ENCODE measurements around the gene EFS.

EFS gene

GRCh38 chr14:23380197-23380914 is 15.4 kb upstream of the EFS start:
- CTCF ChIA-PET, result interaction anchor here (0.5 to 2.1 kb wide), 20 partner anchors 8 to 937 kb away, joined by 3 to 24 read pairs (median 5); partner anchors contain the start of genes PABPN1 and SLC22A17
- DNase-seq (ENCODE audit: extremely low spot score), result no peak
- no peak for TF ChIP-seq NFRKB (IDR thresholded peaks at IDR 0.05)
- no peak for TF ChIP-seq FOXM1 (IDR thresholded peaks at IDR 0.05; ENCODE audit: borderline replicate concordance)
- no peak for TF ChIP-seq ZNF384 (IDR thresholded peaks at IDR 0.05)
- no peak for TF ChIP-seq HDGF (IDR thresholded peaks at IDR 0.05; ENCODE audit: borderline replicate concordance)
- TF ChIP-seq CTBP1 (IDR thresholded peaks at IDR 0.05; ENCODE audit: borderline replicate concordance), result no peak
- TF ChIP-seq, protein P1, sequence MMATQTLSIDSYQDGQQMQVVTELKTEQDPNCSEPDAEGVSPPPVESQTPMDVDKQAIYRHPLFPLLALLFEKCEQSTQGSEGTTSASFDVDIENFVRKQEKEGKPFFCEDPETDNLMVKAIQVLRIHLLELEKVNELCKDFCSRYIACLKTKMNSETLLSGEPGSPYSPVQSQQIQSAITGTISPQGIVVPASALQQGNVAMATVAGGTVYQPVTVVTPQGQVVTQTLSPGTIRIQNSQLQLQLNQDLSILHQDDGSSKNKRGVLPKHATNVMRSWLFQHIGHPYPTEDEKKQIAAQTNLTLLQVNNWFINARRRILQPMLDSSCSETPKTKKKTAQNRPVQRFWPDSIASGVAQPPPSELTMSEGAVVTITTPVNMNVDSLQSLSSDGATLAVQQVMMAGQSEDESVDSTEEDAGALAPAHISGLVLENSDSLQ (IDR thresholded peaks at IDR 0.05), result no peak
- POLR2A ChIA-PET, result interaction anchor here (0.5 to 1.6 kb wide), 8 partner anchors 54 to 285 kb away, joined by 3 to 10 read pairs (median 4); partner anchors contain the start of genes ACIN1, C14orf119, HOMEZ and PABPN1

GRCh38 chr14:23379366-23380196 is 14.6 kb upstream of the EFS start:
- DNase-seq (ENCODE audit: extremely low spot score), result peak; percentile 80
- CTCF ChIA-PET, result interaction anchor here (0.6 to 2.1 kb wide), 18 partner anchors 8 to 936 kb away, joined by 3 to 24 read pairs (median 6); partner anchors contain the start of genes PABPN1 and SLC22A17
- TF ChIP-seq L3MBTL2 (conservative IDR thresholded peaks at IDR 0.05) (no peak), BHLHE40 (IDR thresholded peaks at IDR 0.05; ENCODE audit: borderline replicate concordance) (no peak), NFRKB (IDR thresholded peaks at IDR 0.05) (no peak), SP1 (IDR thresholded peaks at IDR 0.05) (no peak), SUZ12 (IDR thresholded peaks at IDR 0.05) (no peak), HDGF (IDR thresholded peaks at IDR 0.05; ENCODE audit: borderline replicate concordance) (no peak), TARDBP (IDR thresholded peaks at IDR 0.05) (no peak), LEF1 (IDR thresholded peaks at IDR 0.05; ENCODE audit: borderline replicate concordance) (no peak), ARNT (IDR thresholded peaks at IDR 0.05) (no peak), FOXK2 (IDR thresholded peaks at IDR 0.05) (no peak), ZNF384 (IDR thresholded peaks at IDR 0.05) (no peak), FOXA1 (IDR thresholded peaks at IDR 0.05) (no peak)
- TF ChIP-seq, protein P1 (IDR thresholded peaks at IDR 0.05), result no peak

DNA sequence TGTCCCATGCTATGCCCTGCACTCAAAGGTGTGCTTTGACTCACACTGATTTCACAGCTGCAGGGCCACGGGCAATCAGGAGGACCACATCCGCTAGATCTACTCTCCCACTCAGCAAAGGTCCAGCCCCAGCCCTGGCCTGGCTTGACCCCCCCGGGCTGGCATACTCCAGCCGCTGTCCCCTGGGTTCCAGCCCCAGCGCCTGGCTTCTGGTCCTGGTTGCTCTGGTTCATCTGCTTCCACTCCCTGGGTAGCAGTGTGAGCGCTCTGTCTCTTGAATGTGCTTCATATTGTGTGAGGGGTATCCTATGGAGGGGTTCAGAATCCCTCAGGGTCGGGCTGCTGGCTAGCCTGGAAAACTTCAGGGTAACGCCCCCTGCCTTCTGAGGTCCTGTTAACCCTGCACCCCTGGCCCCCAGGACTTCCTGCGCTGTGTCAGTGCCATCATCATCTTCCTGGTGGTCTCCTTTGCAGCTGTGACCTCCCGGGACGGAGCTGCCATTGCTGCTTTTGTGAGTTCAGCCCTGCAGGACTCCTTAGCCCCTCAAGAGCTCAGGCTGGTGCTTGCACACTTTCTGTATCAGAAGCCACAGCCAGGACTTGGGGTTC is 13.7 kb upstream of the EFS start:
- TF ChIP-seq NFRKB (IDR thresholded peaks at IDR 0.05), result no peak
- no peak for TF ChIP-seq SUZ12 (IDR thresholded peaks at IDR 0.05)
- TF ChIP-seq ELF4 (IDR thresholded peaks at IDR 0.05), result no peak
- TF ChIP-seq ZNF384 (IDR thresholded peaks at IDR 0.05), result no peak
- no peak for DNase-seq (ENCODE audit: extremely low spot score)
- ChIA-PET CTCF (interaction anchor here (2.0 to 2.1 kb wide), 2 partner anchors 10 to 26 kb away, joined by 8 to 18 read pairs; partner anchors contain the start of gene SLC22A17), POLR2A (interaction anchor here (0.5 kb wide), 1 partner anchor 100 kb away, joined by 3 read pairs; no protein-coding TSS in a partner anchor)

More at GRCh38 chr14:23379366-23380196, 14.6 kb upstream of the EFS start:
- POLR2A ChIA-PET, result interaction anchor here (0.5 to 1.6 kb wide), 8 partner anchors 53 to 285 kb away, joined by 3 to 10 read pairs (median 4); partner anchors contain the start of genes ACIN1, C14orf119, HOMEZ and PABPN1

GRCh38 chr14:23377573-23378563 is 12.9 kb upstream of the EFS start:
- no peak for DNase-seq (ENCODE audit: extremely low spot score)
- ChIA-PET CTCF (no interaction called here), POLR2A (interaction anchor here (0.5 to 2.4 kb wide), 2 partner anchors 56 to 99 kb away, joined by 3 to 8 read pairs; partner anchors contain the start of gene PABPN1)
- TF ChIP-seq TARDBP (IDR thresholded peaks at IDR 0.05) (no peak), ZNF384 (IDR thresholded peaks at IDR 0.05) (no peak), LEF1 (IDR thresholded peaks at IDR 0.05; ENCODE audit: borderline replicate concordance) (no peak), SUZ12 (IDR thresholded peaks at IDR 0.05) (no peak), L3MBTL2 (conservative IDR thresholded peaks at IDR 0.05) (no peak), CTBP1 (IDR thresholded peaks at IDR 0.05; ENCODE audit: borderline replicate concordance) (no peak), ELF4 (IDR thresholded peaks at IDR 0.05) (no peak), FOXK2 (IDR thresholded peaks at IDR 0.05) (no peak), BHLHE40 (IDR thresholded peaks at IDR 0.05; ENCODE audit: borderline replicate concordance) (no peak), NFRKB (IDR thresholded peaks at IDR 0.05) (no peak)

- TF ChIP-seq HDGF (IDR thresholded peaks at IDR 0.05; ENCODE audit: borderline replicate concordance), result no peak
- TF ChIP-seq BHLHE40 (IDR thresholded peaks at IDR 0.05; ENCODE audit: borderline replicate concordance), result no peak
- TF ChIP-seq FOXA1 (IDR thresholded peaks at IDR 0.05), result no peak
- no peak for TF ChIP-seq ARNT (IDR thresholded peaks at IDR 0.05)
- TF ChIP-seq, protein P1 (IDR thresholded peaks at IDR 0.05), result no peak
- TF ChIP-seq SUZ12 (IDR thresholded peaks at IDR 0.05), result no peak
- TF ChIP-seq FOXM1 (IDR thresholded peaks at IDR 0.05; ENCODE audit: borderline replicate concordance), result no peak
- no peak for TF ChIP-seq FOXK2 (IDR thresholded peaks at IDR 0.05)
- TF ChIP-seq NFRKB (IDR thresholded peaks at IDR 0.05), result no peak
- TF ChIP-seq LEF1 (IDR thresholded peaks at IDR 0.05; ENCODE audit: borderline replicate concordance), result no peak
- no peak for TF ChIP-seq TARDBP (IDR thresholded peaks at IDR 0.05)
- TF ChIP-seq ZNF384 (IDR thresholded peaks at IDR 0.05), result no peak
- no peak for TF ChIP-seq ELF4 (IDR thresholded peaks at IDR 0.05)
- TF ChIP-seq CTBP1 (IDR thresholded peaks at IDR 0.05; ENCODE audit: borderline replicate concordance), result no peak
- CTCF ChIA-PET, result no interaction called here
- DNase-seq (ENCODE audit: extremely low spot score), result no peak
- POLR2A ChIA-PET, result interaction anchor here (2.4 kb wide), 1 partner anchor 56 kb away, joined by 8 read pairs; the partner anchor contains the start of gene PABPN1
Measured at GRCh38 chr14:23377198-23377550, 12.2 kb upstream of the EFS start.
